Endodermal cell (in vitro differentiated cells): ENCODE measurements around the gene ING4. TPM values are rescaled to one million over a fixed set of nuclear protein-coding genes. Genes with fewer than 3 reads are reported as not detected.

Source experiments
- DNase-seq: peaks from one replicate; pipeline ENCODE4 v3.0.0-alpha.2; 2017
- H3K27ac ChIP-seq: 2 replicates; pipeline ENCODE4 v1.5.1; 2013; ENCODE audit warnings: mild to moderate bottlenecking, low read depth, low read length, moderate library complexity
- H3K27me3 ChIP-seq: 2 replicates; pipeline ENCODE4 v1.6.1; 2013; ENCODE audit warnings: mild to moderate bottlenecking, low read length, moderate library complexity; ENCODE audit not compliant: insufficient read depth, control insufficient read depth, poor library complexity, severe bottlenecking
- H3K36me3 ChIP-seq: 2 replicates; pipeline ENCODE4 v1.7.0; 2013; ENCODE audit warnings: mild to moderate bottlenecking, low read length, moderate library complexity; ENCODE audit not compliant: control insufficient read depth, insufficient read depth
- H3K4me1 ChIP-seq: one replicate; pipeline ENCODE4 v1.7.0; 2013; ENCODE audit warnings: low read length; ENCODE audit not compliant: control insufficient read depth, insufficient read depth
- H3K4me3 ChIP-seq: 2 replicates; pipeline ENCODE4 v1.5.1; 2013; ENCODE audit warnings: mild to moderate bottlenecking, low read length, moderate library complexity
- H3K9ac ChIP-seq: 2 replicates; pipeline ENCODE4 v1.6.1; 2013; ENCODE audit warnings: mild to moderate bottlenecking, low read length, moderate library complexity; ENCODE audit not compliant: poor library complexity, severe bottlenecking; ENCODE audit errors: extremely low read depth
- H3K9me3 ChIP-seq: 2 replicates; pipeline ENCODE4 v1.6.1; 2013; ENCODE audit warnings: mild to moderate bottlenecking, low read length, moderate library complexity; ENCODE audit not compliant: control insufficient read depth
- H3K27ac Mint-ChIP-seq: 2 replicates; pipeline ENCODE4 v1.8.0; 2020; ENCODE audit warnings: mixed read lengths
- H3K27me3 Mint-ChIP-seq: 2 replicates; pipeline ENCODE4 v1.8.0; 2021; ENCODE audit warnings: mild to moderate bottlenecking, mixed read lengths; ENCODE audit not compliant: insufficient read depth
- H3K36me3 Mint-ChIP-seq: 2 replicates; pipeline ENCODE4 v1.8.0; 2020; ENCODE audit warnings: low read depth, mixed read lengths
- H3K4me1 Mint-ChIP-seq: 2 replicates; pipeline ENCODE4 v1.8.0; 2020; ENCODE audit warnings: mixed read lengths
- H3K4me3 Mint-ChIP-seq: 2 replicates; pipeline ENCODE4 v1.8.0; 2020; ENCODE audit warnings: mild to moderate bottlenecking, moderate library complexity, mixed read lengths
- H3K9me3 Mint-ChIP-seq: 2 replicates; pipeline ENCODE4 v1.8.0; 2020; ENCODE audit warnings: mild to moderate bottlenecking, mixed read lengths
- CTCF ChIP-seq: fragments of 200-600 bp; sonication (generic); conservative IDR thresholded peaks from 2 replicates; pipeline ENCODE4 v1.5.0; 2021; ENCODE audit warnings: antibody characterized with exemption, mild to moderate bottlenecking
- WGBS, 2 experiments: methylation state at CpG; one replicate each; pipeline versions ENCODE4 v1.1.5 to v1.1.7; 2013; ENCODE audit warnings: missing lambda C conversion rate in 2 of 2, mixed read lengths in 1 of 2; ENCODE audit not compliant: insufficient coverage in 1 of 2, insufficient read length in 1 of 2; 5-methylcytosine and 5-hydroxymethylcytosine counted together
- total RNA-seq, 2 donors: library from RNA; stranded (reverse); fragmentation: NEBNext Ultra II Directional in 1 of 2; extraction: Animal tissue kit (Norgen Biotek cat#: 25700) in 1 of 2; gene quantifications; 2 replicates in 1 of 2; 3 replicates in 1 of 2; pipeline ENCODE4 v1.2.1, GENCODE V29; 2021

The ING4 gene
- total RNA-seq, 2 donors from 2014 or later = 30.5 to 60.3 TPM

- Histone ChIP-seq H3K9me3 (no peaks in the 10 kb centered on the region), H3K27ac (no peak overlapping the region), H3K36me3 (no peaks in the 10 kb centered on the region), H3K4me3 (no peak overlapping the region), H3K27me3 (no peaks in the 10 kb centered on the region), H3K9ac (no peak overlapping the region), H3K4me1 (no peaks in the 10 kb centered on the region)
- Mint-ChIP-seq H3K27ac (peak overlapping the region; percentile 4), H3K36me3 (no peaks in the 10 kb centered on the region), H3K27me3 (peaks cover 2% of the 10 kb centered on the region), H3K9me3 (no peaks in the 10 kb centered on the region), H3K4me3 (no peak overlapping the region), H3K4me1 (peaks cover 35% of the 10 kb centered on the region)
- DNase-seq = peak; percentile 51
- 81% methylated on average over 2 of the region's 3 CpGs; no CpG with 5 or more reads in 1 of the 2 experiments for WGBS, 2 experiments
- no peak for TF ChIP-seq CTCF
These were observed 31.4 kb downstream of the ING4 start for GRCh38 chr12:6631549-6631961.

GRCh38 chr12:6630736-6631135 lies 32.2 kb downstream of the ING4 start:
- Histone ChIP-seq H3K9ac (no peak overlapping the region), H3K9me3 (no peaks in the 10 kb centered on the region), H3K4me3 (no peak overlapping the region), H3K4me1 (no peaks in the 10 kb centered on the region), H3K27me3 (no peaks in the 10 kb centered on the region), H3K27ac (no peak overlapping the region), H3K36me3 (no peaks in the 10 kb centered on the region)
- Mint-ChIP-seq H3K36me3 (no peaks in the 10 kb centered on the region), H3K9me3 (no peaks in the 10 kb centered on the region), H3K4me3 (no peak overlapping the region), H3K4me1 (peaks cover 28% of the 10 kb centered on the region), H3K27ac (no peak overlapping the region), H3K27me3 (peaks cover 4% of the 10 kb centered on the region)
- no peak for TF ChIP-seq CTCF
- DNase-seq = peak; percentile 26
- 71 to 100% methylated on average over 2 to 5 of the region's 5 CpGs for WGBS, 2 experiments

GRCh38 chr12:6627616-6628015 lies 35.3 kb downstream of the ING4 start:
- WGBS, 2 experiments = 80 to 87% methylated on average over 3 to 7 of the region's 7 CpGs
- no peak overlapping the region for H3K4me3 ChIP-seq
- no peaks in the 10 kb centered on the region for H3K27me3 ChIP-seq
- H3K36me3 Mint-ChIP-seq = no peaks in the 10 kb centered on the region
- no peaks in the 10 kb centered on the region for H3K36me3 ChIP-seq
- no peak for TF ChIP-seq CTCF
- H3K4me1 Mint-ChIP-seq = peaks cover 17% of the 10 kb centered on the region
- DNase-seq = peak; percentile 51
- H3K9ac ChIP-seq = no peak overlapping the region
- H3K27me3 Mint-ChIP-seq = peaks cover 6% of the 10 kb centered on the region
- H3K9me3 Mint-ChIP-seq = no peaks in the 10 kb centered on the region
- H3K4me3 Mint-ChIP-seq = no peak overlapping the region
- H3K27ac ChIP-seq = no peak overlapping the region
- no peaks in the 10 kb centered on the region for H3K4me1 ChIP-seq
- H3K9me3 ChIP-seq = no peaks in the 10 kb centered on the region
- no peak overlapping the region for H3K27ac Mint-ChIP-seq
